Measurements from ENCODE around the gene BAHCC1.
A peak's percentile ranks its signal among the peaks of the same experiment; 100 is the strongest.

The BAHCC1 gene

DNA sequence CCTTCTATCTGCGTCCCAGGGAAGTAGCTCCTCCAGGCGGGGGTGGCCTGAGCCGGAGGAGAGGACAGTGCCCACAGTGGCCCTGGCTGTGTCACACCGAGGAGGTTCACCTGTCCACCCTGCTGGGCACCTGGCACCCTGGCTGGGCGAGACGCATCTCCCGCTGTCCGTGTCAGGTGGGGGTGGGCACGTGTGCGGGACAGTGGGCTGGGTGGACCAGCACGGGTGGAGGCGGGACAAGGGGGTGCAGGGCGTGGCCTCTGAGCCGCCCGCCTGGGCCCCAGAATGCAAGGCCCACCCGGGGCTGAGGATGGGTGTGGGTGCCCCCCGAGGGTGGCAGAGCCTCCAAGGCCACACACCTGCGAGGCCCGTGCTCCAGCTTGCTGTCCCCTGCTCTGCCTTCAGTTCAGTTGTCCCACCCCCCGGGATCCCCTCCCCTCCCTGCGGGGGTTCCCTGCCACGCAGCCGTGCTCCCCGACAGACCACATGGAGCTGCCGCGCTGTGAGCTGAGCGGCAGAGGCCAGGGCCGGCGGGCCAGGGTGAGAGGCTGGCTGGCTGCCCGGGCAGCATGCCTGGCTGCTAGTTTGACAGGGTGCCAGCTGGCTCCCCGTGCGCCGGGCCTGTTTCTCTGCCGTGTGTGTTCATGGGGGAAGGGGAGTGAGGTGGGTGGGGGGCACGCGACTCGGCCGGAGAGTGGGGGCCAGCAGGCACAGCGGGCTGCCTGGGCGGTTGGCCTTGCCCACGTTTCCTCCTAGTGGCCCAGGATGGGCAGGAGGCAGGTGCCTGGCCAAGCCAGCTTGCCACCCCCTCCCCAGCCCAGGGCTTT is 33.9 kb downstream of the BAHCC1 start:
- H3K27ac ChIP-seq, result peak overlapping the region; percentile 8 to 62

DNA sequence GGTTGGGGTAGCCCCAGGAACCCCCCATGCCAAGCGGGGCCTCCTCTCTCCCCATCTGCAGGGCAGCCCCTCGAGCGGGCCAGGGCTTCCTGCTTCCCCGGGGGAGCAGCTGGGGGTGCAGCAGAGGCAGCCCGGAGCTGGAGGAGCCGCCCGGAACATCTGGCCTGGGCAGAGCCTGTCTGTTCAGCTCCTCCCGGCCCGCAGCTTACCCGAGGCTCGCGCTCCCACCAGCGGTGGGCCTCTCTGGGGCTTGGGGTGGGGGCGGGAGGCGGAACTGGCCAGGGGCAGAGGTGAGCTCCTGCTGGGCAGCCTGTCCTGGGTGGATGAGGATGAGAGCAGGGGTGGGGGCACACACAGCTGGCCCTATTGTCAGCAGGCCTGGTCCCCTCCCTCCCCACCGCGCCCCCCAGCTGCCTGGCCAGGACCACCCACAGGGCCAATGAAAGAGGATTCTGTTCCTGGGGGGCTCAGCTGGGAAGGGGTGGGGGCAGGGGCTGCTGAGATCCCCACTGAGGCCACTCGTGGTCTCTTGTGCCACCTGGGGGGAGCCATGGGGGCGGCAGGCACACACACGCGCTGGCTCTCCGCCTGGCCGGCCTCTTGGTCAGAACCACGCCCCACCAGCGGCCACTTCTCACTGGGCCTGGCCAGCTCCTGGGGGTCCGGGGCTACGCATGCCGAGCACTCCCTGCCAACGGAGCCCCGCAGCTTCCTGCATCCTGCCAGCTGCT is 34.7 kb downstream of the BAHCC1 start:
- Histone ChIP-seq H3K4me3 (peak overlapping the region; percentile 62), H3K27ac (peak overlapping the region; percentile 8 to 9)
- DNase-seq (ENCODE audit: low spot score), result no peak
- TF ChIP-seq, protein P1, sequence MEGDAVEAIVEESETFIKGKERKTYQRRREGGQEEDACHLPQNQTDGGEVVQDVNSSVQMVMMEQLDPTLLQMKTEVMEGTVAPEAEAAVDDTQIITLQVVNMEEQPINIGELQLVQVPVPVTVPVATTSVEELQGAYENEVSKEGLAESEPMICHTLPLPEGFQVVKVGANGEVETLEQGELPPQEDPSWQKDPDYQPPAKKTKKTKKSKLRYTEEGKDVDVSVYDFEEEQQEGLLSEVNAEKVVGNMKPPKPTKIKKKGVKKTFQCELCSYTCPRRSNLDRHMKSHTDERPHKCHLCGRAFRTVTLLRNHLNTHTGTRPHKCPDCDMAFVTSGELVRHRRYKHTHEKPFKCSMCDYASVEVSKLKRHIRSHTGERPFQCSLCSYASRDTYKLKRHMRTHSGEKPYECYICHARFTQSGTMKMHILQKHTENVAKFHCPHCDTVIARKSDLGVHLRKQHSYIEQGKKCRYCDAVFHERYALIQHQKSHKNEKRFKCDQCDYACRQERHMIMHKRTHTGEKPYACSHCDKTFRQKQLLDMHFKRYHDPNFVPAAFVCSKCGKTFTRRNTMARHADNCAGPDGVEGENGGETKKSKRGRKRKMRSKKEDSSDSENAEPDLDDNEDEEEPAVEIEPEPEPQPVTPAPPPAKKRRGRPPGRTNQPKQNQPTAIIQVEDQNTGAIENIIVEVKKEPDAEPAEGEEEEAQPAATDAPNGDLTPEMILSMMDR (IDR thresholded peaks at IDR 0.05), result no peak

More for the DNA sequence above, 33.9 kb downstream of the BAHCC1 start:
- TF ChIP-seq, protein P1 (IDR thresholded peaks at IDR 0.05), result no peak
- H3K4me3 ChIP-seq, result peak overlapping the region; percentile 62
- peak; percentile 85 for DNase-seq (ENCODE audit: low spot score)

DNA sequence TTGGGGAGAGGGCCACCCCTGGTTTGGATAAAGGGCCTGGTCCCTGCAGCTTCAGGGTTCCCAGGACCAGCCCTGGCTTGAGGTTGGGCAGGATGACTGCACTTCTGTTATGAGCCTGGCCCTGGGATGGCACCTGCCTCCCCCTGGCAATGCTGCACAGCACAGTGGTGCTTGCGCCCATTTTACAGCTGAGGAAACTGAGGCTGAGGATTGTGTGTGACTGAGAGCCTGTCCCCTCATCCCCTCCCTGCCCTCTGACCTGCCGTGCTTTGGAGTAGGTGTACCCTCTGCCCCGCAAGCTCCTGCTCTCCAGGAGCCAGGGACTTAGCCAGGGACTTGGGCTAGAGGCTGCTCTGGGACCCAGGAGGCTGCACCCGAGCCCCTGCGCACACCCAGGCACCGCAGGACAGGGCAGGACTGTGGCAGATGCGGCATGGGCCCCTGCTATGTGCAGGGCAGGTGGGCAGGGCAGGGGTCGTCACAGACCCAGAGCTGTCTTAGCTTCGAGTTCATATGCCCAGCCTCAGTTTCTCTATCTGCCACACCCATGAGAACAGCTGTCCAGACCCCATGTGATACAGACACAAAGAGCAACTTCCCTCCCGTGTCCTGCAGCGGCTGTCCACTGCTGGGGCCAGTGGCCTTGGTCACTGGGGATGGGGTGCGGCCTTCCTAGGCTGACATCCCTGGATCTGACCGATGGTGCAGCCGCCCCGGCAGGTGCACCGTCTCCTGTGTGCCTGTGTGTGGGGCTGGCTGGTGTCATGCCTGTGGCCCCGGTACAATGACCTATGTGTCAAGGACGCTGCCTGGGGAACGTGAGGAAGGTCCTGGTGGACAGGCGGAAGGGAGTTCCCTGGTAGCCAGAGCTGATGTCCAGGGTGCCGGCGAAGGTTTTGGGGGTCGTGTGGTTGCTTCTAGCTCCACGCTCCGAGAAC is 36.6 kb downstream of the BAHCC1 start:
- no peak overlapping the region for H3K27ac ChIP-seq
- TF ChIP-seq, protein P1 (IDR thresholded peaks at IDR 0.05), result no peak
- no peak overlapping the region for H3K4me3 ChIP-seq
- DNase-seq (ENCODE audit: low spot score), result no peak

DNA sequence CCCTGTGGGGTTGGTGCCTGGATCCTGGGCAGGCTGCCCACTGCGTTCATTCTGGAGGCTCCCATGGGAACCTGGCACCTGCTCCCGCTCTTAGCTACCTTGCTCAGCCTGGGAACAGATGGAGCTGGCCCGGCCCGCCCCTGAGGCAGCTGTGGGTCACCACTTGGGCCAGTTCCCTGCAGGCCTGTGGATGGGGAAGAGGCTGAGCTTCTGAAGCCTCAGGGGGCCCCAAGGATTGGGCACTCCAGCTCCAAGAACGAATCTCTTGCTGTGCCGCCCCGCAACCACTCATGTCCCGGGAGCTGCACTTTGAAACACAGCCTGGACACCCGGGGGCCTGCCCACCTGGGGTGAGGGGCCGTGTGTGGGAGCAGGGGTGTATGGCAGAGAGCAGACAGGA is 37.7 kb downstream of the BAHCC1 start:
- Histone ChIP-seq H3K27ac (no peak overlapping the region), H3K4me3 (no peak overlapping the region)
- DNase-seq (ENCODE audit: low spot score), result no peak
- TF ChIP-seq, protein P1 (IDR thresholded peaks at IDR 0.05), result no peak

DNA sequence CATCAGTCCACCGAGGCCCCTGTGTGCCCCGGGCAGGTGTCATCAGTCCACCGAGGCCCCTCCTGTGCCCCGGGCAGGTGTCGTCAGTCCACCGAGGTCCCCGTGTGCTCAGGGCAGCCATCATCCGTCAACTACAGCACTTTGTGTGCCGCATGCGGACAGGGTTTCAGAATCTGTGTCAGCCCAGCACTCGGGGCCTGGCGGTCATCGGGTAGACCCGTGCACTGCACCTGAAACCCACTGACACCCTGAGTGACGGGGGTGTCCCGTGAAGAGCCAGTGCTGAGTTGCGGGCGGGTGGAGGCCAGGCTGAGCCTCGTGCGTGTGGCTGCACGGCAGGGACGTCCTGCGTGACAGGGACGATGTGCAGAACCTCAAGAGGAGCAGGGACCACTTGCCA is 38.4 kb downstream of the BAHCC1 start:
- no peak overlapping the region for H3K27ac ChIP-seq
- DNase-seq (ENCODE audit: low spot score), result no peak
- TF ChIP-seq, protein P1 (IDR thresholded peaks at IDR 0.05), result no peak
- no peak overlapping the region for H3K4me3 ChIP-seq

DNA sequence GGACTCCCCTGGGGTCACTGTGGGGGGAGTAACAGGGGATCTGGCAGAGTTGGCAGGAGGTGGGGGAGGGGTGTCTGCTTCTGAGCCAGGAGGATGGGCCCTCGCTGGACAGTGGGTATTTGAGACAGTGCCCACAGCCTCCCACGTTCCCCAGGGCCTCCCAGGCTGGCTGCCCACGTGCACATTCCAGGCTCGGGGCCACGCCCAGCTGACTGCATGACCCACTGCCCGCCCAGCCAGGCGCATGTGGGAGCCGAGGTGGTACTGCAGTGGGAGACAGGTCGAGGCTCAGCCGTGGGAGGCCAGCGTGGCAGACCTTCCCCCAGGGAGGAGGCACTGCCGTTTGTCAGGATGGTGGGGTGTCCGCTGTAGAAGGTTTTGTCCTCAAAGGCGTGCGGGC is 38.8 kb downstream of the BAHCC1 start:
- Histone ChIP-seq H3K4me3 (no peak overlapping the region), H3K27ac (no peak overlapping the region)
- DNase-seq (ENCODE audit: low spot score), result no peak
- TF ChIP-seq, protein P1 (IDR thresholded peaks at IDR 0.05), result no peak
